NCI-H510A (cell line): ENCODE data around the gene LRRC73.
"Not testable (repeated sequence)": the region's sequence is repeated elsewhere in the genome, so short reads cannot be mapped to it uniquely, and the experiment has no call there.

Source experiments
- DNase-seq: peaks from one replicate; lab custom pipeline; 2025; lab: John Stamatoyannopoulos, UW

Gene LRRC73

GRCh38 chr6:43510827-43511163, 649 bp upstream of the LRRC73 start:
- DNase-seq = no peak

- DNase-seq = no peak
Measured at GRCh38 chr6:43509142-43509983, 783 bp downstream of the LRRC73 start.

- DNase-seq = no peak
Measured at GRCh38 chr6:43508481-43509141, 1.5 kb downstream of the LRRC73 start.

- DNase-seq = peak; percentile 51
Measured at GRCh38 chr6:43506667-43507471, 3.3 kb downstream of the LRRC73 start.

- DNase-seq = no peak
Measured at GRCh38 chr6:43506171-43506570, 4.0 kb downstream of the LRRC73 start.

GRCh38 chr6:43505718-43506117, 4.4 kb downstream of the LRRC73 start:
- DNase-seq = no peak

GRCh38 chr6:43504756-43505593, 5.2 kb downstream of the LRRC73 start:
- DNase-seq = no peak

- no peak for DNase-seq
Measured at GRCh38 chr6:43503443-43503842, 6.7 kb downstream of the LRRC73 start.

- no peak for DNase-seq
Measured at GRCh38 chr6:43502666-43503065, 7.5 kb downstream of the LRRC73 start.

GRCh38 chr6:43500921-43501320, 9.2 kb downstream of the LRRC73 start:
- no peak for DNase-seq

GRCh38 chr6:43499028-43499815, 10.9 kb downstream of the LRRC73 start:
- DNase-seq = no peak

- not testable (repeated sequence) for DNase-seq
Measured at GRCh38 chr6:43498291-43498690, 11.9 kb downstream of the LRRC73 start.

- no peak for DNase-seq
Measured at GRCh38 chr6:43497689-43498088, 12.5 kb downstream of the LRRC73 start.

- no peak for DNase-seq
Measured at GRCh38 chr6:43497129-43497396, 13.1 kb downstream of the LRRC73 start.

- no peak for DNase-seq
Measured at GRCh38 chr6:43496370-43497128, 13.6 kb downstream of the LRRC73 start.

- DNase-seq = no peak
Measured at GRCh38 chr6:43495409-43495941, 14.7 kb downstream of the LRRC73 start.

- DNase-seq = no peak
Measured at GRCh38 chr6:43494766-43495165, 15.4 kb downstream of the LRRC73 start.

- no peak for DNase-seq
Measured at GRCh38 chr6:43494321-43494720, 15.8 kb downstream of the LRRC73 start.

- no peak for DNase-seq
Measured at GRCh38 chr6:43493833-43494232, 16.3 kb downstream of the LRRC73 start.

- DNase-seq = no peak
Measured at GRCh38 chr6:43493230-43493629, 16.9 kb downstream of the LRRC73 start.
